Neuronal stem cell (in vitro differentiated cells): ENCODE data around the gene TTLL10.

Experiments
- DNase-seq: peaks from one replicate; pipeline ENCODE4 v3.0.0-alpha.2; 2013; ENCODE audit warnings: low spot score
- H2AFZ ChIP-seq: one replicate; pipeline ENCODE4 v1.6.1; 2013; ENCODE audit warnings: mild to moderate bottlenecking, low read length, inconsistent platforms
- H2AK5ac ChIP-seq: 2 replicates; pipeline ENCODE4 v1.6.1; 2013; ENCODE audit warnings: low read depth, mild to moderate bottlenecking, inconsistent platforms, low read length, moderate library complexity, mixed read lengths
- H2BK120ac ChIP-seq: 2 replicates; pipeline ENCODE4 v1.6.1; 2013; ENCODE audit warnings: low read depth, mild to moderate bottlenecking, inconsistent platforms, low read length, moderate library complexity, mixed read lengths
- H2BK12ac ChIP-seq: one replicate; pipeline ENCODE4 v1.6.1; 2013; ENCODE audit warnings: low read length, inconsistent platforms
- H2BK15ac ChIP-seq: 2 replicates; pipeline ENCODE4 v1.6.1; 2013; ENCODE audit warnings: mild to moderate bottlenecking, low read length, inconsistent platforms, mixed read lengths
- H2BK5ac ChIP-seq: one replicate; pipeline ENCODE4 v1.6.1; 2013; ENCODE audit warnings: inconsistent platforms, mild to moderate bottlenecking, low read length, moderate library complexity
- H3K14ac ChIP-seq: one replicate; pipeline ENCODE4 v1.6.1; 2013; ENCODE audit warnings: low read length, inconsistent platforms
- H3K18ac ChIP-seq: 2 replicates; pipeline ENCODE4 v1.6.1; 2013; ENCODE audit warnings: low read length, inconsistent platforms
- H3K23ac ChIP-seq: 2 replicates; pipeline ENCODE4 v1.6.1; 2013; ENCODE audit warnings: low read depth, mild to moderate bottlenecking, mixed read lengths, low read length, inconsistent platforms; ENCODE audit not compliant: poor library complexity
- H3K27ac ChIP-seq: replicated peaks from 3 replicates; pipeline ENCODE4 v1.5.1; 2013; ENCODE audit warnings: low read length, inconsistent platforms
- H3K27me3 ChIP-seq, 3 experiments: 2 replicates each; pipeline ENCODE4 v1.6.1; 2013; ENCODE audit warnings: low read length in 3 of 3, mild to moderate bottlenecking in 2 of 3, inconsistent platforms in 1 of 3, low read depth in 1 of 3, mixed read lengths in 1 of 3, moderate library complexity in 1 of 3; ENCODE audit not compliant: control insufficient read depth in 3 of 3, insufficient read depth in 3 of 3
- H3K36me3 ChIP-seq, 2 donors: replicated peaks in 1 of 2; 2 replicates each; pipeline ENCODE4 v1.6.1; 2013; ENCODE audit warnings: low read length in 2 of 2; ENCODE audit not compliant: control insufficient read depth in 2 of 2, insufficient read depth in 2 of 2
- H3K4ac ChIP-seq: 2 replicates; pipeline ENCODE4 v1.6.1; 2013; ENCODE audit warnings: inconsistent platforms, mild to moderate bottlenecking, low read length, moderate library complexity
- H3K4me1 ChIP-seq, 2 donors: 1 replicate in 1 of 2; 2 replicates in 1 of 2; pipeline ENCODE4 v1.6.1; 2013; ENCODE audit warnings: low read length in 2 of 2, low read depth in 1 of 2; ENCODE audit not compliant: control insufficient read depth in 2 of 2, insufficient read depth in 1 of 2
- H3K4me2 ChIP-seq: one replicate; pipeline ENCODE4 v1.6.1; 2013; ENCODE audit warnings: mild to moderate bottlenecking, low read length, inconsistent platforms; ENCODE audit not compliant: insufficient read depth, poor library complexity, severe bottlenecking
- H3K4me3 ChIP-seq, 2 donors: 2 replicates each; pipeline ENCODE4 v1.5.1; 2013; ENCODE audit warnings: low read length in 2 of 2, mild to moderate bottlenecking in 2 of 2, inconsistent platforms in 1 of 2, moderate library complexity in 1 of 2
- H3K79me1 ChIP-seq: one replicate; pipeline ENCODE4 v1.6.1; 2013; ENCODE audit warnings: low read depth, mild to moderate bottlenecking, inconsistent platforms, low read length, moderate library complexity
- H3K9ac ChIP-seq: one replicate; pipeline ENCODE4 v1.6.1; 2013; ENCODE audit warnings: mild to moderate bottlenecking, low read depth, low read length, inconsistent platforms; ENCODE audit not compliant: poor library complexity
- H3K9me3 ChIP-seq, 2 donors: replicated peaks in 1 of 2; 2 replicates each; pipeline versions ENCODE3 to v1.6.1; 2013; ENCODE audit warnings: low read length in 2 of 2, mild to moderate bottlenecking in 2 of 2, inconsistent platforms in 1 of 2, low read depth in 1 of 2, mixed read lengths in 1 of 2, moderate library complexity in 1 of 2; ENCODE audit not compliant: control insufficient read depth in 2 of 2, insufficient read depth in 1 of 2
- H4K8ac ChIP-seq: one replicate; pipeline ENCODE4 v1.6.1; 2013; ENCODE audit warnings: low read depth, mild to moderate bottlenecking, inconsistent platforms, low read length, moderate library complexity
- H4K91ac ChIP-seq: one replicate; pipeline ENCODE4 v1.6.1; 2013; ENCODE audit warnings: low read length, low read depth, mild to moderate bottlenecking, inconsistent platforms; ENCODE audit not compliant: poor library complexity
- WGBS, 2 donors: extraction: QIAGEN DNeasy Blood & Tissue Kit; methylation state at CpG; one replicate each; pipeline ENCODE4 v1.1.7; 2013; ENCODE audit warnings: missing lambda C conversion rate in 2 of 2, mixed read lengths in 1 of 2; ENCODE audit not compliant: insufficient read length in 2 of 2, insufficient replicate concordance in 1 of 2; ENCODE audit errors: extremely low coverage in 2 of 2; 5-methylcytosine and 5-hydroxymethylcytosine counted together

The TTLL10 gene

DNA sequence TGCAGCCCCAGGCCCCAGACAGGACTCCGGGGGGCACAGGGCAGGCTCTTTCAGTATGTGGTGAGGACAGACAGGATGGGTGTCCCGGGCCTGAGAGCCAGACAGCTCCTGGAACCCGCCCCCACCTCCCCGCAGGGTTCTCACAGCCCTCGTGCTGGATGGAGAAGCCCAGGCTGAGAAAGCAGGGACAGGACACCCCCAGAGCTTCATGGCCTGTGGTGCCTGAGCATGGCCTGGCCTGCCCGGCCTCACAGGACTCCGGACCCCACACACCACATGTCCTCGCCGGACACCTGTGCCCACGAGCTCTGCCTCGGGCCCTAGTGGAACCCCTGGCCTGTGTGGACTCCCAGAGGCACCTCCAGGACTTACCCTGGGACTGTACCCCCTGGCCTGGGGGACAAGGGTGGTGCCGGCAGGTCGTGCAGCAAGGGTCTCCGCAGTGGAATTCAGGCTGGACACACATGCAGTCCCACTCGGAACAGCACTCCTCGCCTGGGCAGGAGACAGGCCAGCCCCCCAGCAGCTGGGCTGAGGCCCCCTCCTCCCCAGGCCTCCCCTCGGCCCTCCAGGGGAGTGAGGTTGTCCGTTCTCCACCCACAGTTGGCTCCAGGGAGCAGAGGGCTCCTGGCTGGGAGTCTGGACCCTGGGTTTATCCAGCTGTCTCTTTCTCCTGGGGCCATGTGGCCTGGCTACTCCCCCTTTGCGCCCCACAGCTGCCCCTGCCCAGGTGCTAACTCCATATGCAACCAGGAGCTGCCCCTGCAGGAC is 31.5 kb downstream of the TTLL10 start:
- peak overlapping the region; percentile 7 for H3K9ac ChIP-seq
- no peak overlapping the region for H3K4me3 ChIP-seq
- no peak overlapping the region for H3K4me2 ChIP-seq
- no peak overlapping the region for H2AFZ ChIP-seq
- peak overlapping the region; percentile 96 for H2AK5ac ChIP-seq
- no peak overlapping the region for H2BK12ac ChIP-seq
- H2BK15ac ChIP-seq: peak overlapping the region; percentile 64
- H2BK5ac ChIP-seq: no peak overlapping the region
- peak overlapping the region; percentile 17 for H4K8ac ChIP-seq
- H3K4me1 ChIP-seq: peaks cover 8 to 15% of the 10 kb centered on the region in 2 donors
- peak overlapping the region; percentile 89 for H3K23ac ChIP-seq
- H3K14ac ChIP-seq: no peak overlapping the region
- peaks cover 0 to 41% (median 27%) of the 10 kb centered on the region in 3 experiments for H3K27me3 ChIP-seq
- peak overlapping the region; percentile 18 for H2BK120ac ChIP-seq
- H3K4ac ChIP-seq: no peak overlapping the region
- peaks cover 3% of the 10 kb centered on the region for H3K79me1 ChIP-seq
- H3K18ac ChIP-seq: peak overlapping the region; percentile 91
- no peaks in the 10 kb centered on the region for H3K36me3 ChIP-seq
- no peak for DNase-seq
- no CpG with 5 or more reads among the region's 19 CpGs for WGBS, 2 donors
- H3K9me3 ChIP-seq: no peaks in the 10 kb centered on the region
- H3K27ac ChIP-seq: no peak overlapping the region
- no peak overlapping the region for H4K91ac ChIP-seq

DNA sequence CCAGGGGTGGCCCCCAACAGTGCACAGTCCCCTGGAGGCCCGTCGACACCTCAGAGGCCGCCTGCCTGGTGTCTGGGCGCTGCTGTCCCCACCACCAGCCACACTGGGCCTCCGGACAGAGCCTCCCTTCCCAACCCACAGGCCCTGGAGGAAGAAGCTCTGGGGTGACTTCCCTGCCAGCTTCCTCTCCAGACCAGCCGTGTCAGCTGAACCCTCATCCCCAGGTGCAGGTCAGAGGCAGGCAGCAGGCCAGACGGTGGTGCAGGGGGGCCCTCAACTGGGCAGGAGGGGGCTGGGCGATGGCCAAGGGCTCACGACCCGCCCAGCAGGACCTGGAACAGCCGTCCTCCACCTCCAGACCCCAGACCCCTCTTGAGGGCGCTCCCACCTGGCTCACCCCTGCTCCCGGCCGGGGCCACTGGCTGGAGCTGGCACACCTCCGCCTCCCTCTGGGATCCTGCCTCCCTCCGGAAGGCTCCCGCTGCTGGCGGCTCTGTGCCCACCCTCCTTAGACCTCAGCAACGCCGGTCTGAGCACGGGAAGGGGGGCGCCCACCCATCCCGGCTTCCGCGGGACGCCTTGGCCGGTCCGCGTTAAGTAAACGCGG is 32.2 kb downstream of the TTLL10 start:
- Histone ChIP-seq H3K9ac (peak overlapping the region; percentile 60), H3K4me1 (peaks cover 5 to 9% of the 10 kb centered on the region in 2 donors), H3K9me3 (no peaks in the 10 kb centered on the region), H3K4me3 (peak overlapping the region in 1 of 2 donors; percentile 60), H4K91ac (no peak overlapping the region), H2BK5ac (peak overlapping the region; percentile 66), H4K8ac (peak overlapping the region; percentile 17), H3K4ac (no peak overlapping the region), H3K4me2 (peak overlapping the region; percentile 73), H2BK12ac (no peak overlapping the region), H3K23ac (peak overlapping the region; percentile 89), H3K79me1 (peaks cover 3% of the 10 kb centered on the region), H3K27ac (no peak overlapping the region), H2BK120ac (peak overlapping the region; percentile 18), H2AFZ (no peak overlapping the region), H2BK15ac (peak overlapping the region; percentile 64), H3K27me3 (peaks cover 0 to 42% (median 23%) of the 10 kb centered on the region in 3 experiments), H3K14ac (peak overlapping the region; percentile 47), H3K18ac (peak overlapping the region; percentile 91), H2AK5ac (peak overlapping the region; percentile 96), H3K36me3 (no peaks in the 10 kb centered on the region)
- WGBS, 2 donors: no CpG with 5 or more reads among the region's 31 CpGs
- no peak for DNase-seq

DNA sequence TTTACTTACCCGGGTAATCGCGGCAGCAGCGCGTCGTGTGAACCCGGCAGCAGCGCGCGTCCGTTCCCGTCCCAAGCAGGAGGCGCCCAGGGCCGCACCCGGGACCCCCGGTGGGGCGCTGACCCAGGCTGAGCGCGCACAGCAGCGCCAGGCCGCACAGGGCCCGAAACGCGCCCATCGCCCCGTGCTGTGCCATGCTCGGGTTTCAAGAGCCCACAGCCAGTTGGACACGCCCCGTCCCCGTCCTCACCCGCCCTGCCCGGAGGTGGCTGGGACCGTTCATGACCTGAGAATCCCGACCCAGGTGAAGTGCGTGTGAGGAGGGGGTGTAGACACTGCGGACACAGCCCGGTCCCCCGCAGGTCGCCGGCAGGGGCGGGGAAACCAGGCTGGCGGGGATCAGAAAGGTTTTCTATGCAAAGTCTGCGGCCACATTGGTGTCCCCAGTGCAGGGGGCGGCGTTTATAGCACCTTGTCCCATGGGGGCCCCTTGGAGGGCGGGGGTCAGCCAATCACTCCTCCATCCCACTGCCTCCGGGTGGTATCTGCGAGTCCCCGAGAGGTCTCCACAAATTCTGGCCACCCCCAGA is 32.8 kb downstream of the TTLL10 start, which contains the start of gene TNFRSF18:
TNFRSF18 (minus strand) TSS at position 217 of the 590 bp plus-strand sequence; CDS start at position 196, 21 bp downstream.
- H3K27ac ChIP-seq: no peak within 1 kb of the TSS
- peak within 1 kb of the TSS; percentile 96 for H2AK5ac ChIP-seq
- no peaks in the 10 kb centered on the region for H3K9me3 ChIP-seq
- peaks cover 4% of the 10 kb centered on the region for H3K79me1 ChIP-seq
- H3K23ac ChIP-seq: peak within 1 kb of the TSS; percentile 89
- H3K36me3 ChIP-seq: no peaks in the 10 kb centered on the region
- peak within 1 kb of the TSS; percentile 60 for H3K9ac ChIP-seq
- H2BK5ac ChIP-seq: peak within 1 kb of the TSS; percentile 66
- peak; percentile 30 for DNase-seq
- H2BK12ac ChIP-seq: peak within 1 kb of the TSS; percentile 84
- peak within 1 kb of the TSS in 1 of 2 donors; percentile 60 for H3K4me3 ChIP-seq
- peak within 1 kb of the TSS; percentile 17 for H4K8ac ChIP-seq
- no peak within 1 kb of the TSS for H4K91ac ChIP-seq
- H3K4me1 ChIP-seq: peaks cover 5% of the 10 kb centered on the region in 2 donors
- H3K27me3 ChIP-seq: peaks cover 0 to 42% (median 23%) of the 10 kb centered on the region in 3 experiments
- no peak within 1 kb of the TSS for H3K4ac ChIP-seq
- peak within 1 kb of the TSS; percentile 47 for H3K14ac ChIP-seq
- peak within 1 kb of the TSS; percentile 72 for H2BK120ac ChIP-seq
- H2BK15ac ChIP-seq: peak within 1 kb of the TSS; percentile 89
- no CpG with 5 or more reads among the region's 49 CpGs for WGBS, 2 donors
- H3K4me2 ChIP-seq: peak within 1 kb of the TSS; percentile 73
- peak within 1 kb of the TSS; percentile 91 for H3K18ac ChIP-seq
- H2AFZ ChIP-seq: no peak within 1 kb of the TSS
